GM12878 (cell line): ENCODE data around the gene PLCB4. TPM values are rescaled to one million over a fixed set of nuclear protein-coding genes. Genes with fewer than 3 reads are reported as not detected.

Source experiments
- ATAC-seq: fragments of 200-7000 bp; cut with Tn5 transposase; 3 replicates; pipeline ENCODE4 v1.9.1; 2020; ENCODE audit warnings: mild to moderate bottlenecking, moderate library complexity
- BruUV-seq: library from RNA; stranded (reverse); fragments of 400-500 nt; replicated peaks from 2 replicates; lab custom pipeline; 2021; lab: Mats Ljungman, UMichigan
- CTCF ChIA-PET: fragments of 300-600 bp; sonication (Branson Sonifier 250); formaldehyde crosslinking; extraction: SDS; loops from one replicate; lab custom pipeline; 2021; ENCODE audit warnings: inconsistent platforms; lab: Yijun Ruan, JAX
- POLR2A ChIA-PET: fragments of 350-600 bp; formaldehyde crosslinking; extraction: SDS; loops from one replicate; lab custom pipeline; 2021; ENCODE audit warnings: inconsistent platforms; lab: Charles Lee
- RAD21 ChIA-PET: fragments of 300-600 bp; sonication (Branson Sonifier 250); formaldehyde crosslinking; loops from one replicate; lab custom pipeline; 2023; ENCODE audit warnings: antibody characterized with exemption; ENCODE audit not compliant: unreplicated experiment; lab: Charles Lee
- SMC1A ChIA-PET: fragments of 300-600 bp; sonication (Branson Sonifier 250); formaldehyde crosslinking; loops from one replicate; lab custom pipeline; 2023; ENCODE audit not compliant: unreplicated experiment, uncharacterized antibody; lab: Charles Lee
- DNase-seq: peaks from one replicate; pipeline ENCODE4 v3.0.0-alpha.2; 2011; ENCODE audit warnings: low read depth, low spot score
- FAIRE-seq: peaks from 3 replicates; lab custom pipeline; 2011; peaks lifted over from hg19 to GRCh38; lab: Jason Lieb, UNC
- H2AFZ ChIP-seq: 2 replicates; pipeline ENCODE4 v1.6.0; 2011; ENCODE audit warnings: low read depth, low read length, control low read depth; ENCODE audit not compliant: control insufficient read depth
- H3K27ac ChIP-seq: 2 replicates; pipeline ENCODE4 v1.5.1; 2011; ENCODE audit warnings: control low read depth; ENCODE audit not compliant: control insufficient read depth, insufficient read depth
- H3K27me3 ChIP-seq, 2 experiments: replicated peaks in 1 of 2; 2 replicates each; pipeline versions ENCODE4 v1.6.0 to v1.6.1; 2011; ENCODE audit warnings: low read length in 1 of 2; ENCODE audit not compliant: control insufficient read depth in 2 of 2, insufficient read depth in 2 of 2
- H3K36me3 ChIP-seq, 2 experiments: 2 replicates each; pipeline ENCODE4 v1.5.1; 2011; ENCODE audit warnings: low read length in 1 of 2; ENCODE audit not compliant: control insufficient read depth in 2 of 2, insufficient read depth in 2 of 2
- H3K4me1 ChIP-seq: 2 replicates; pipeline ENCODE4 v1.6.1; 2011; ENCODE audit warnings: mild to moderate bottlenecking, low read length, moderate library complexity, mixed read lengths; ENCODE audit not compliant: control insufficient read depth, insufficient read depth
- H3K4me2 ChIP-seq: 2 replicates; pipeline ENCODE4 v1.6.0; 2011; ENCODE audit warnings: control low read depth; ENCODE audit not compliant: control insufficient read depth, insufficient read depth
- H3K4me3 ChIP-seq: fragments of 200-600 bp; sonication (generic); 2 replicates; pipeline ENCODE4 v1.5.1; 2016
- H3K79me2 ChIP-seq: 2 replicates; pipeline ENCODE4 v1.6.0; 2011; ENCODE audit warnings: low read length; ENCODE audit not compliant: control insufficient read depth, insufficient read depth
- H3K9ac ChIP-seq: 2 replicates; pipeline ENCODE4 v1.8.0; 2011; ENCODE audit warnings: low read length, control low read depth, mixed read lengths; ENCODE audit not compliant: control insufficient read depth, insufficient read depth
- H3K9me3 ChIP-seq: replicated peaks from 3 replicates; pipeline ENCODE4 v1.5.1; 2011; ENCODE audit warnings: mild to moderate bottlenecking, low read length; ENCODE audit not compliant: control insufficient read depth, insufficient read depth
- H4K20me1 ChIP-seq: 2 replicates; pipeline ENCODE4 v1.6.0; 2011; ENCODE audit not compliant: control insufficient read depth, insufficient read depth
- KAT2A ChIP-seq: conservative IDR thresholded peaks from 2 replicates; pipeline ENCODE4 v1.6.1; 2011; ENCODE audit warnings: low read depth, low read length; ENCODE audit not compliant: control insufficient read depth
- MEF2A ChIP-seq: IDR thresholded peaks from 2 replicates; pipeline ENCODE4 v1.6.1; 2011; ENCODE audit warnings: low read depth, mild to moderate bottlenecking, low read length, moderate library complexity; ENCODE audit not compliant: insufficient read depth
- NFXL1 ChIP-seq: fragments of 450-650 bp; IDR thresholded peaks from 2 replicates; pipeline ENCODE4 v1.6.1; 2017; ENCODE audit warnings: antibody characterized with exemption, mild to moderate bottlenecking, borderline replicate concordance
- NKRF ChIP-seq: fragments of 450-650 bp; conservative IDR thresholded peaks from 2 replicates; pipeline ENCODE4 v1.6.1; 2017; ENCODE audit warnings: mild to moderate bottlenecking, moderate library complexity
- POLR2AphosphoS2 ChIP-seq: IDR thresholded peaks from 2 replicates; pipeline ENCODE4 v1.6.1; 2011; ENCODE audit warnings: low read depth, mild to moderate bottlenecking, low read length, improper control_type of control experiment, moderate library complexity
- RB1 ChIP-seq: fragments of 450-650 bp; formaldehyde crosslinking; IDR thresholded peaks from 2 replicates; pipeline ENCODE4 v1.6.1; 2017; ENCODE audit warnings: mild to moderate bottlenecking, borderline replicate concordance
- RCOR1 ChIP-seq: conservative IDR thresholded peaks from 2 replicates; pipeline ENCODE4 v1.6.1; 2012; ENCODE audit warnings: low read depth, low read length, improper control_type of control experiment
- SREBF1 ChIP-seq: IDR thresholded peaks from 2 replicates; pipeline ENCODE4 v1.6.1; 2012; ENCODE audit warnings: mild to moderate bottlenecking, low read length
- SRF ChIP-seq, 2 experiments: IDR thresholded peaks; 2 replicates each; pipeline ENCODE4 v1.6.1; 2011; ENCODE audit warnings: low read depth in 2 of 2, low read length in 2 of 2, mild to moderate bottlenecking in 1 of 2, moderate library complexity in 1 of 2
- WGBS: methylation state at CpG from one replicate; pipeline ENCODE4 v1.1.6; 2016; ENCODE audit warnings: low lambda C conversion rate; ENCODE audit not compliant: insufficient replicate concordance, insufficient coverage; ENCODE audit errors: missing lambda C conversion rate; 5-methylcytosine and 5-hydroxymethylcytosine counted together
- in situ Hi-C: fragments of 300-500 bp; cut with MboI; formaldehyde crosslinking; loops from 9 replicates; pipeline ENCODE4 v1.14.3; 2018; ENCODE audit warnings: mixed read lengths
- intact Hi-C: fragments of 100-400 bp; cut with micrococcal nuclease; formaldehyde crosslinking; loops from one replicate; pipeline ENCODE4 v1.14.2; 2022; ENCODE audit not compliant: unreplicated experiment
- polyA plus RNA-seq, 11 experiments: library from polyadenylated mRNA; depleted of rRNA in 4 of 11; unstranded in 6 of 11; stranded (reverse) in 5 of 11; fragments of >200 nt; fragmentation: Nextera tagmentation in 4 of 11; fragmentation: Illumina TruSeq in 1 of 11; extraction: Ambion mirVana in 4 of 11; extraction: Trizol in 1 of 11; gene quantifications; 1 replicate in 1 of 11; 2 replicates in 10 of 11; pipeline versions ENCODE4 v1.2.1 to v1.2.3, GENCODE V29; 2011 to 2016; ENCODE audit warnings: inconsistent platforms in 2 of 11, missing spikeins in 2 of 11, low read depth in 1 of 11
- total RNA-seq, 4 experiments: library from RNA; depleted of rRNA in 3 of 4; stranded (reverse); fragments of >200 nt in 3 of 4; fragmentation: Illumina TruSeq in 1 of 4; extraction: Trizol in 1 of 4; gene quantifications; 2 replicates each; pipeline versions ENCODE4 v1.2.1 to v1.2.3, GENCODE V29; 2013 to 2021
- TF ChIP-seq, protein P1 (sequence below): IDR thresholded peaks from 2 replicates; pipeline ENCODE4 v1.6.1; 2012; ENCODE audit warnings: low read depth, low read length, improper control_type of control experiment

PLCB4 gene
- total and polyA plus RNA-seq, 10 of the 15 experiments (the other 5 are each of a cell fraction or from before 2014, with no cell fraction given) = not detected

- BruUV-seq = no TSS peak
- intact Hi-C loops = no loop called here
- CTCF ChIA-PET = no interaction called here
Observed at GRCh38 chr20:9488063-9488462, 419.2 kb downstream of the PLCB4 start.

More at GRCh38 chr20:9488063-9488462, 419.2 kb downstream of the PLCB4 start:
- Histone ChIP-seq H3K4me1 (peaks cover 3% of the 10 kb centered on the region; the same call in 1 of the 2 replicates), H3K79me2 (no peaks in the 10 kb centered on the region), H3K4me2 (no peak overlapping the region), H3K36me3 (no peaks in the 10 kb centered on the region), H3K27me3 (no peaks in the 10 kb centered on the region; a peak in 2 of 4 replicates), H3K27ac (no peak overlapping the region), H3K9me3 (no peaks in the 10 kb centered on the region; the same call in 2 of the 3 replicates), H3K9ac (no peak overlapping the region), H4K20me1 (no peaks in the 10 kb centered on the region), H2AFZ (no peak overlapping the region), H3K4me3 (no peak overlapping the region)
- no peak for ATAC-seq
- no peak for FAIRE-seq
- SMC1A ChIA-PET = no interaction called here
- TF ChIP-seq RB1 (no peak), SRF (IDR thresholded peaks at IDR 0.05; ENCODE audit: low read depth in 2 of 2, low read length in 2 of 2) (no peak), NKRF (no peak), NFXL1 (no peak), SREBF1 (no peak), KAT2A (no peak), MEF2A (no peak), RCOR1 (no peak), POLR2AphosphoS2 (no peak)
- TF ChIP-seq, protein P1, sequence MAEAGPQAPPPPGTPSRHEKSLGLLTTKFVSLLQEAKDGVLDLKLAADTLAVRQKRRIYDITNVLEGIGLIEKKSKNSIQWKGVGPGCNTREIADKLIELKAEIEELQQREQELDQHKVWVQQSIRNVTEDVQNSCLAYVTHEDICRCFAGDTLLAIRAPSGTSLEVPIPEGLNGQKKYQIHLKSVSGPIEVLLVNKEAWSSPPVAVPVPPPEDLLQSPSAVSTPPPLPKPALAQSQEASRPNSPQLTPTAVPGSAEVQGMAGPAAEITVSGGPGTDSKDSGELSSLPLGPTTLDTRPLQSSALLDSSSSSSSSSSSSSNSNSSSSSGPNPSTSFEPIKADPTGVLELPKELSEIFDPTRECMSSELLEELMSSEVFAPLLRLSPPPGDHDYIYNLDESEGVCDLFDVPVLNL = no peak
- in situ Hi-C loops = no loop called here
- POLR2A ChIA-PET = no interaction called here
- RAD21 ChIA-PET = no interaction called here
- no peak for DNase-seq
- 0% methylated on average over 2 of the region's 2 CpGs for WGBS
